Measurements from ENCODE around the gene KRT5. TPM values are rescaled to one million over a fixed set of nuclear protein-coding genes. Genes with fewer than 3 reads are reported as not detected.
A peak's percentile ranks its signal among the peaks of the same experiment; 100 is the strongest.

KRT5 gene
- total RNA-seq: 1.6 TPM

DNA sequence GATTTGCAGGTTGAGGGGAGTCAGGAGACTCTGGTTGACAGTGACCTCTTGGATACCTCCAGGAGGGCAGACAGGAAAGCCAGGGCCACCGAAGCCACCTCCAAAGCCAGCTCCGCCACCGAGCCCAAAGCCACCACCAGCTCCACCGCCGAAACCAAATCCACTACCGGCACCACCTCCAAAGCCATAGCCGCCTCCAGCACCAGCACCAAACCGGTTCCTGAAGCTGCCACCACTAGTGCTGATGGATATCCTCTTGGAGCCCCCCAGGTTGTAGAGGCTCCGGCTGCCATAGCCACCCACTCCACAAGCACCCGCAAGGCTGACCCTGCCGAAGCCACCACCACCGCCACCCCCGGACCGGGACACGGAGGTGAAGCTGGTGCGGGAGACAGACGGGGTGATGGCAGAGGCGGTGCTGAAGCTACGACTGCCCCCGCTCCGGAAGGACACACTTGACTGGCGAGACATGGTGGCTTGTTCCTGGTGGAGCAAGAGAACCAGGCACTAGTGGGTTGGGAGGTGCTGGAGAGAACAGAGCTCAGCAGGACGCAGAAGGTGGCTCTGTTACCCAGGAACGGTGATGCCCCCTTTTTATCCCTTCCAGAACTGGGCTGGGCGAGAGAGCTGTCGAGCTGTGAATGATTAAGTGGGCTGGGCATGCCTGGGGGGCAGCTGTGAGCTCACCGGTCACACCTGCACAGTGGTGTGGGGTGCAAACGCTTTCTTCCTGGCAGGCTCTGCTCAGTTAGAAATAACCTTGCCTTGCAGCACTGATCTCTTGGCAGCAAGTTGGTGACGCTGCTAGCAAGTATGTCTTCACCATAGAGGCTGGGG lies at the start of gene KRT5:
Gene KRT5, minus strand, starts transcription at position 569 of the 837 bp plus-strand sequence. Its CDS starts 98 bp downstream, at position 471.
- Histone ChIP-seq H3K27ac (no peak within 1 kb of the TSS), H3K36me3 (no peaks in the 10 kb centered on the region), H3K4me3 (no peak within 1 kb of the TSS), H3K27me3 (no peaks in the 10 kb centered on the region), H3K4me1 (no peaks in the 10 kb centered on the region), H3K9me3 (no peaks in the 10 kb centered on the region)
- no peak for DNase-seq (ENCODE audit: low spot score in 2 of 2)
- TF ChIP-seq, protein P1, sequence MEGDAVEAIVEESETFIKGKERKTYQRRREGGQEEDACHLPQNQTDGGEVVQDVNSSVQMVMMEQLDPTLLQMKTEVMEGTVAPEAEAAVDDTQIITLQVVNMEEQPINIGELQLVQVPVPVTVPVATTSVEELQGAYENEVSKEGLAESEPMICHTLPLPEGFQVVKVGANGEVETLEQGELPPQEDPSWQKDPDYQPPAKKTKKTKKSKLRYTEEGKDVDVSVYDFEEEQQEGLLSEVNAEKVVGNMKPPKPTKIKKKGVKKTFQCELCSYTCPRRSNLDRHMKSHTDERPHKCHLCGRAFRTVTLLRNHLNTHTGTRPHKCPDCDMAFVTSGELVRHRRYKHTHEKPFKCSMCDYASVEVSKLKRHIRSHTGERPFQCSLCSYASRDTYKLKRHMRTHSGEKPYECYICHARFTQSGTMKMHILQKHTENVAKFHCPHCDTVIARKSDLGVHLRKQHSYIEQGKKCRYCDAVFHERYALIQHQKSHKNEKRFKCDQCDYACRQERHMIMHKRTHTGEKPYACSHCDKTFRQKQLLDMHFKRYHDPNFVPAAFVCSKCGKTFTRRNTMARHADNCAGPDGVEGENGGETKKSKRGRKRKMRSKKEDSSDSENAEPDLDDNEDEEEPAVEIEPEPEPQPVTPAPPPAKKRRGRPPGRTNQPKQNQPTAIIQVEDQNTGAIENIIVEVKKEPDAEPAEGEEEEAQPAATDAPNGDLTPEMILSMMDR (IDR thresholded peaks at IDR 0.05): no peak
- intact Hi-C loops (cut with DNase I): no loop called here

DNA sequence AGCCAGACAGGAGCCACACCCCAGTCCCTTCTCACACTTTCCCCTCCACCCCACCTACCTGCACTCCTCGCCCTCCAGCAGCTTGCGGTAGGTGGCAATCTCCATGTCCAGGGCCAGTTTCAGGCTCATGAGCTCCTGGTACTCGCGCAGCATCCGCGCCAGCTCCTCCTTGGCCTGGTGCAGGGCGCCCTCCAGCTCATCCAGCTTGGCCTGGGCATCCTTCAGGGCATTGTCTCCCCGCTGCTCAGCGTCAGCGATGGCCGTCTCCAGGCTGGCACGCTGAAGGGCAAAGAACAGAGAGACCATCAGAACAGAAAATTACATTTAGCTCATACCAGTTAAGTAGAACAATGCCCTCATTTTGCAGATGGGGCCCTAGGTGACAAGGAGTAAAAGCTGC lies 47.9 kb upstream of the KRT5 start:
- Histone ChIP-seq H3K27me3 (no peaks in the 10 kb centered on the region), H3K4me1 (no peaks in the 10 kb centered on the region), H3K36me3 (no peaks in the 10 kb centered on the region), H3K9me3 (no peaks in the 10 kb centered on the region), H3K4me3 (no peak overlapping the region), H3K27ac (no peak overlapping the region)
- intact Hi-C loops (cut with DNase I): no loop called here
- TF ChIP-seq, protein P1 (IDR thresholded peaks at IDR 0.05): no peak
- no peak for DNase-seq (ENCODE audit: low spot score in 2 of 2)

DNA sequence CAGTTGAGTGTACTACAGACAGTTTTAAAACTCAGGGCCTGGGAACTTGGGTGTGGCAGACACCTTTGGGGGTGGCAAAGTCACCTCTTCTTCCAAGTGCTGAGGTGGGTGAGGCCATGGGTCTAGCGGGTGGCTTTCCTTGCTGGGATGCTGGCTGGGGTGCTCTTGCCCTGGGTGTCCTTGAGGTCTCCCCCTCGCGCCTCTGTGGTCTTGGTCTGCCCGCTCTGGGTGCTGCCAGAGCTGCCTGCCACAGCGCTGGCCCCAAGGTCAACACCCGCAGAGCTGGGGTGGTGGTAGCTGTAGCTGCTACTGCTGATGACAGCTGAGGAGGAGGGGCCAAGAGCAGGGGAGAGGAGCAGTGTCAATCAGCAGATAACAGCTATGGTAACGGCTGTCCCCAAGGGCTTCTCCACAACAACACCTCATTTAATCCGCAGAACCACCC lies 46.7 kb upstream of the KRT5 start:
- no peak for DNase-seq (ENCODE audit: low spot score in 2 of 2)
- H3K27ac ChIP-seq: no peak overlapping the region
- H3K27me3 ChIP-seq: no peaks in the 10 kb centered on the region
- intact Hi-C loops (cut with DNase I): no loop called here
- no peaks in the 10 kb centered on the region for H3K36me3 ChIP-seq
- H3K4me1 ChIP-seq: no peaks in the 10 kb centered on the region
- no peaks in the 10 kb centered on the region for H3K9me3 ChIP-seq
- TF ChIP-seq, protein P1 (IDR thresholded peaks at IDR 0.05): no peak
- no peak overlapping the region for H3K4me3 ChIP-seq

DNA sequence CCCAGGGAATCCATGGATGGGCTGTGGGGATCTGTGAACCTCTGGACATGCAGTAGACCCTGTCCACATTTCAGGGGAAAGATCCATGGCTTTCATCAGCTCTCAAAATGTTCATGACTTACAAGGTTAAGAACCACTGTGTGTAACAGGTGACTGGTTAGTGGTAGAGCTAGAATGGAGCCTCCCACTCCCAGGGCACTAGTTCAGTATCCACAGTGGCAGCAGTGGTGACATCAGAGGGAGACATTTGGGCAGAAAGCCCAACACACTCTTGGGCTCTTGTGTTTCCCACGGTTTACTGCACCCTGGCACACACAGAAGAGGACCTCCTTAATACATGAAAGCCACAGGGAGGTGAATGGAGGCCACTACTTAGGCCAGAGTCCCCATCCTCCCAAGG lies 44.4 kb upstream of the KRT5 start:
- TF ChIP-seq, protein P1 (IDR thresholded peaks at IDR 0.05): no peak
- Histone ChIP-seq H3K4me3 (no peak overlapping the region), H3K9me3 (no peaks in the 10 kb centered on the region), H3K27me3 (no peaks in the 10 kb centered on the region), H3K27ac (no peak overlapping the region), H3K4me1 (no peaks in the 10 kb centered on the region), H3K36me3 (no peaks in the 10 kb centered on the region)
- intact Hi-C loops (cut with DNase I): no loop called here
- no peak for DNase-seq (ENCODE audit: low spot score in 2 of 2)

DNA sequence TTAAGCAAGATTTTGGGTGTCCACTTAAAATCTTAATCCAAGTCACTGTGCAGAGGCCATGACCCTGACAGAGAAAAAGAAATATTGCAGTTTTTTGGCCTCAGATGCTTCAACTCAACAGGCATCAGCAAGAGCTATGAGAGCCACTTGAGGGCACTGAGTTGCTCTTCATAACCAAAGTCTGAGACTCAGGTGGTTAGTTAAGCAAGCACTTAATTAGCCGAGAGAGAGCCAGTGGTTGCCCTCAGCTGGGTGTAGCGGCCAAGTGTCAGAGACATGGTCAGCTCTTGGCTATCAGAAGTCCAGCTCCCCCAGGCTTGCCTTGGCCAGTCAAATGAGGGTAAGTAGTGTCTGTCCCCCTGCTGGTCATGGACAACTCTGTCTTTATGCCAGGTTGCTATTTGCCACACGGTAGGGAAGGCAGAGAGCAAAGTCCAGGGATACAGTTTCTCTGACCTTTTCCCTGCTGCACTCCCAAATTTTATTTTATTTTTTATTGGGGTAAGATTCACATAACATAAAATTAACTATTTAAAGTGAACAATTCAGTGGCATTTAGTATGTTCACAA lies 41.8 kb upstream of the KRT5 start:
- Histone ChIP-seq H3K36me3 (no peaks in the 10 kb centered on the region), H3K4me1 (no peaks in the 10 kb centered on the region), H3K4me3 (no peak overlapping the region), H3K27ac (no peak overlapping the region), H3K9me3 (no peaks in the 10 kb centered on the region), H3K27me3 (no peaks in the 10 kb centered on the region)
- TF ChIP-seq, protein P1 (IDR thresholded peaks at IDR 0.05): peak in 1 of 3 experiments; percentile 10
- intact Hi-C loops (cut with DNase I): no loop called here
- no peak for DNase-seq (ENCODE audit: low spot score in 2 of 2)
